Activated T-cell treated with anti-CD3 and anti-CD28 coated beads, Interleukin-2, amount 50 U/mL, for 72 hours (primary cell): Measurements from ENCODE around the gene IGFBP5. TPM values are rescaled to one million over a fixed set of nuclear protein-coding genes. Genes with fewer than 3 reads are reported as not detected.

Experiments used
- ATAC-seq, 2 donors: fragments of 150-1000 bp; cut with Tn5 transposase; replicated peaks in 1 of 2; 2 replicates each; pipeline ENCODE4 v1.10.0; 2021; ENCODE audit warnings: moderate library complexity in 2 of 2, mild to moderate bottlenecking in 1 of 2
- DNase-seq, 2 donors: peaks; one replicate each; pipeline ENCODE4 v3.0.0; 2021 to 2022; ENCODE audit warnings: mixed read lengths in 1 of 2
- H3K27ac Mint-ChIP-seq: one replicate; pipeline ENCODE4 v1.8.0; 2022; ENCODE audit warnings: mild to moderate bottlenecking, moderate library complexity, mixed read lengths
- H3K27me3 Mint-ChIP-seq: one replicate; pipeline ENCODE4 v1.8.0; 2022; ENCODE audit warnings: low read depth, mixed read lengths
- H3K36me3 Mint-ChIP-seq, 2 donors: one replicate each; pipeline ENCODE4 v1.8.0; 2022; ENCODE audit warnings: mixed read lengths in 2 of 2, mild to moderate bottlenecking in 1 of 2; ENCODE audit not compliant: insufficient read depth in 2 of 2
- H3K4me1 Mint-ChIP-seq: one replicate; pipeline ENCODE4 v1.8.0; 2022; ENCODE audit warnings: low read depth, mixed read lengths
- H3K4me3 Mint-ChIP-seq, 2 donors: one replicate each; pipeline ENCODE4 v1.8.0; 2022; ENCODE audit warnings: mild to moderate bottlenecking in 2 of 2, mixed read lengths in 2 of 2, moderate library complexity in 2 of 2
- H3K9me3 Mint-ChIP-seq, 2 donors: one replicate each; pipeline ENCODE4 v1.8.0; 2022; ENCODE audit warnings: mixed read lengths in 2 of 2
- total RNA-seq, 2 donors: library from RNA; stranded (reverse); gene quantifications; one replicate each; pipeline ENCODE4 v1.2.3, GENCODE V29; 2022

IGFBP5 gene, protein sequence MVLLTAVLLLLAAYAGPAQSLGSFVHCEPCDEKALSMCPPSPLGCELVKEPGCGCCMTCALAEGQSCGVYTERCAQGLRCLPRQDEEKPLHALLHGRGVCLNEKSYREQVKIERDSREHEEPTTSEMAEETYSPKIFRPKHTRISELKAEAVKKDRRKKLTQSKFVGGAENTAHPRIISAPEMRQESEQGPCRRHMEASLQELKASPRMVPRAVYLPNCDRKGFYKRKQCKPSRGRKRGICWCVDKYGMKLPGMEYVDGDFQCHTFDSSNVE
- not detected for total RNA-seq

DNA sequence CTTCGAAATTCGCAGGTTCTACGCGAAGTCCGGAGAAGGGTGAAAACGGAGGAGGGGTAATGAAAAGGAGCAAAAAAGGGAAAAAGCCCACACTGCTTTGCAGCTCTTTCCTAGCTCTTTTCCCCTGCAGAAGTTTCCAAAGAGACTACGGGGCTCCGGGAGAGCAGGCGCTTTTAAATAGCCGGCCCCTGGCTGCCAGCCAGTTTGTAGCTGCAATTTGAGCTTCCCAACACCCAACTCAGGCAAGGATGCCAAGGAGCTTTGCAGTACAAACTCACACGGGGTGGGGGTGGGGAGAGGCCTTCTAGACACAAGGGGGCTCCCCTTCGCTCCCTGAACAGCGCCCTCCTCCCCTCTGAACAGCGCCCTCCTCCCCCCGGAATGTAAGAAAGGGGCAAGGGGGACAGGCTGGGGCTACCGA lies at the start of gene IGFBP5:
IGFBP5 (minus strand) TSS at position 149 of the 421 bp plus-strand sequence. CDS start 774 bp downstream, outside the sequence.
- no peak within 1 kb of the TSS for H3K27ac Mint-ChIP-seq

DNA sequence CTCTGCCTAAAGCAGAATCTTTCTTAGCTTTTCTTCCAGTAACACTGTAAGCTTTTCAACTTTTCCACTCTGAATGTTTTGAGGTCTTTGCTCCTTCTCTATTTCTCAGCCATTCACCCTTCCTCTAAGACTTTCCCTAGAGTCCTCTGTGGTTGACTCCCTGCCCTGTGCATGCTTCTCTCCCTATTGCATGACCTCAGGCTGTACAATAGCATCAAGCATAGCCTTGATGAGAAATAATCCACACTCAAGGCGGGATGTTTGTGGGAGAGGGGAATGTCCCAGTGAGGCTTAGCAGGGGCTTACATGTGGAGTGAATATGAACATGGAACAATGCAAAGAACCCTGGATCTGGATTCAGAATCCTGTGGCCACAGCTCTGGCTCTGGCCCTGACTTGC lies 48.4 kb upstream of the IGFBP5 start:
- ATAC-seq (no peak), DNase-seq (no peak)
- peaks cover 1% of the 10 kb centered on the region in 2 donors for H3K9me3 Mint-ChIP-seq
- H3K36me3 Mint-ChIP-seq: no peaks in the 10 kb centered on the region
- H3K4me1 Mint-ChIP-seq: no peaks in the 10 kb centered on the region
- peaks cover 11% of the 10 kb centered on the region for H3K27me3 Mint-ChIP-seq
- no peak overlapping the region for H3K27ac Mint-ChIP-seq
- H3K4me3 Mint-ChIP-seq: no peak overlapping the region

More for the DNA sequence above, at the start of gene IGFBP5:
- H3K4me3 Mint-ChIP-seq: peak within 1 kb of the TSS; percentile 88 to 97
- H3K27me3 Mint-ChIP-seq: peaks cover 57% of the 10 kb centered on the region
- no peak for ATAC-seq
- H3K4me1 Mint-ChIP-seq: peaks cover 40% of the 10 kb centered on the region
- H3K9me3 Mint-ChIP-seq: no peaks in the 10 kb centered on the region
- H3K36me3 Mint-ChIP-seq: no peaks in the 10 kb centered on the region
- no peak for DNase-seq

DNA sequence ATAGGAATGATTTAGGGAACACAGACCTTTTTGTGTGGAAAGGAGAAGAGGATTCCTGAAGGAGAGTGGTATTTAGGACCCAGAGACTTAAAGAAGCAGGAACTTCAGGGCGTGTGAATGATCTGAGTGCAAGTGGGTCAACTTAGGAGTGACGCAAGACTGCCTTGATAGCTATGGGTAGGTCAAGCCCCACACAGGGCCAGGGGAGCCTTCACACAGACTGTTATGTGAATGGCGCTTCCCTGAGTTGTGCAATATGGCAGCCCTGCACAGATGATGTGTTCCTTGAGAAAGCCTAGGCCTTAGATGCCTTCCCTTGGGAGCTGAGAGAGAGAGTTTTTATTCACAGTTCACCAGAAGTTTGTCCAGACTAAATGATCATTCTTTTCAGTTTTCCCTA lies 47.1 kb upstream of the IGFBP5 start:
- Mint-ChIP-seq H3K4me1 (no peaks in the 10 kb centered on the region), H3K27ac (no peak overlapping the region), H3K9me3 (peaks cover 0 to 1% of the 10 kb centered on the region in 2 donors), H3K36me3 (no peaks in the 10 kb centered on the region), H3K27me3 (peaks cover 12% of the 10 kb centered on the region), H3K4me3 (no peak overlapping the region)
- ATAC-seq (no peak), DNase-seq (no peak)

DNA sequence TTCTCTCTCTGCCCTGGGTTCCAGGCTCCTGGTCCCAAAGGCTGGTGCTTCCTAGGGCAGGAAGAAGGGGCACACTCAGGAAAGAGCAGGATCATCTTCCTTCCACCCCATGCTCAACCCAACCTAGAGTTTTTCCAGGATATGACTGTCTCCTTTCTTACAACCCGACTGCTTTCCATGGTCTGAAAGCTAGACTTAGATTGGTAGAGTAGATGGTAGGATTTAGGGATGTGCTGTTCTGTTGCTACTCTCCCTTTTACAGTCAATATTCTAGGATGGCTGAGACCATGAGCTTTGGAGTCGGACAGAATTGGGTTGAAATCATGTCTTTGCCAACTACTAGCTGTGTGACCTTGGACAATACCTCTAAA lies 45.9 kb upstream of the IGFBP5 start:
- Mint-ChIP-seq H3K27ac (no peak overlapping the region), H3K4me1 (no peaks in the 10 kb centered on the region), H3K4me3 (no peak overlapping the region), H3K9me3 (no peaks in the 10 kb centered on the region), H3K27me3 (peaks cover 7% of the 10 kb centered on the region), H3K36me3 (no peaks in the 10 kb centered on the region)
- no peak for DNase-seq
- ATAC-seq: no peak

DNA sequence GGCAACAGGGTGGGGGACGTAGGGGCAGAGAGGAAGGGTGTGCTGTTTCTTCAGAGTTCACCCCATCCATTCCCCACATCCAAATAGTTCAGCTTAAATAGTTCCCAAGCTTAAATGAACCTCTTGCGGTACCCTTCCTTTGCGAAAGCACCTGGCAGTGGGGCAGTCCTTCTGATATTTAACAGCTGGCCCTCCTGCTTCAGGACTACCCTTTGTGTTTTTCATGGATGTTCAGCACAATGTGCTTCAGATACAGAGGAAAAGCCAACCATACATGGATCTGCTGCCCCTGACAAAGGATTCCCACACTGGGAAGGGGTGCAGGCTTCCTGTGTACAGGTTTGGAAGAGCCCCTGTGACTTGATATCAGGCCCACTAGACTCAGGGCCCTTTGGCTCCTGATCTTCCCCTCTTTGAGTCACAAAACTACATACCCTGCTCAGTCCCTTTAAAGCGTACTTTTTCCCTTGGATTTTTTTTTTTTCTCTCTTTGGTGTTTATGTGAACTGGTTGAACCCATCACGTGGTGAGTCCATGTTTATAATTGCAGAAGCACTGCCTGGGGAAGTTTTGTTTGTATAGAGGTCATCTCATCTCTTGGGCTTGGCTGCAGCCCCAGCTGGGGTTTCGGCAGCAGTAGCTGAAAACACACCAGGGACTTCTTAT lies 45.3 kb upstream of the IGFBP5 start:
- no peak overlapping the region for H3K4me3 Mint-ChIP-seq
- no peaks in the 10 kb centered on the region for H3K4me1 Mint-ChIP-seq
- H3K36me3 Mint-ChIP-seq: no peaks in the 10 kb centered on the region
- H3K27ac Mint-ChIP-seq: no peak overlapping the region
- DNase-seq (no peak), ATAC-seq (no peak)
- H3K9me3 Mint-ChIP-seq: no peaks in the 10 kb centered on the region
- H3K27me3 Mint-ChIP-seq: peaks cover 7% of the 10 kb centered on the region

DNA sequence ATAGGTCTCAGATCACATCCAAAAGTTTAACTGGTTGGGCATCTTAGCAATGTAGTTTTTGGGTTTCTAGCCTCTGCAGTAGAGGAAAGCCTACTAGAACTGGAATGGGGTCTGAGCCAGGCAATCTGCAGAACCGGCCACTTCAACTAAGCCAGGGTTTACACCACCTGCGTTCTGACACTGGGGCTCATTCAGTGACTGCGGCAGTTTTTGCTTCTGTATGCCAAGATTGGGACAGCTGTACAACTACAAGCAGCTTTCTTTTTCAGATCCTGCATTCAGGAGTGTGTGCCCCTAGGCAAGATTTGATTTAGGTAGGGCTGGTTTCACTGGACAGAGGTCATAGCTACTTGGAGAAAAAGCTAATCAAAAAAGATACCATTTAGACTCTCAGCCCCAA lies 43.7 kb upstream of the IGFBP5 start:
- Mint-ChIP-seq H3K4me1 (no peaks in the 10 kb centered on the region), H3K4me3 (no peak overlapping the region), H3K36me3 (no peaks in the 10 kb centered on the region), H3K9me3 (no peaks in the 10 kb centered on the region), H3K27me3 (peaks cover 10% of the 10 kb centered on the region), H3K27ac (no peak overlapping the region)
- ATAC-seq (no peak), DNase-seq (no peak)

DNA sequence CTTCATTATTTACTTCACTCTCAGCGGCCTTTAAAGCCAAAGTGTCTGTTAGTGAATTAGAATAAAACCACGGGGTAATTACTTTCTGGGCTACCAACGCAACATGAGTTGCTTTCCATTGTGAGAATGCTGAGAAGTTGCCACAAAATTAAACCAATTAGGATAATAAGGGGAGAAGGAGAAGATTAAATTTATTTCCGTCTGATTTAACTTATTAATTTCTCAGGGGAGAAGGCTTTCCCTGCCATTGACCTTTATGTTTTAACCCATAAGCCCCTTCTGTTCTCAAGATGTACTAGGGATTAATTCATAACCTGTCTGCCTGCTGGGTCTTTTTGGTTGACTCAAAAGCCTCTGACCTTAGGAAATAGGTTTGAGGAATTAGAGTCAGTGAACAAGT lies 42.3 kb upstream of the IGFBP5 start:
- peaks cover 14% of the 10 kb centered on the region for H3K27me3 Mint-ChIP-seq
- no peaks in the 10 kb centered on the region for H3K9me3 Mint-ChIP-seq
- no peak overlapping the region for H3K4me3 Mint-ChIP-seq
- H3K36me3 Mint-ChIP-seq: no peaks in the 10 kb centered on the region
- ATAC-seq (no peak), DNase-seq (no peak)
- H3K27ac Mint-ChIP-seq: no peak overlapping the region
- no peaks in the 10 kb centered on the region for H3K4me1 Mint-ChIP-seq

DNA sequence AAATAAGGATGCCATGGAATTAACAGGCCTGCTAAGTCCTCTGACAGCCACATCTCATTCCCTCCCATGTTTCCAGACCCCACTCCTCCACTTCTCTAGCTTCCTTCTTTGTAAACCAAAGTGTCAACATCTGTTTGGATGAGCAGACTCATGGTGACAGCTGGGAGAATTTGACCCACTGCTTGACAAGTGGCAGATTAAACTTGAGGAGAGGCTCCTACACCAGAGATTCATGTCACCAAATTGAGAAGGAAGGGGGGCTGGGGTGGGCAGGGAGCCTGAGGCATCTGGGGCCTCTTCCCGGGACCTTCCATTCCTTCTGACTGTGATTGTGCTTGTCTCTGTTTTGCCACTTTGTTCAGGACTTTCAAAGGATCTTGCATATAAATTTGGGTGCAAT lies 41.0 kb upstream of the IGFBP5 start:
- Mint-ChIP-seq H3K36me3 (no peaks in the 10 kb centered on the region), H3K27me3 (peaks cover 18% of the 10 kb centered on the region), H3K27ac (no peak overlapping the region), H3K9me3 (no peaks in the 10 kb centered on the region), H3K4me1 (no peaks in the 10 kb centered on the region), H3K4me3 (no peak overlapping the region)
- ATAC-seq: no peak
- no peak for DNase-seq

DNA sequence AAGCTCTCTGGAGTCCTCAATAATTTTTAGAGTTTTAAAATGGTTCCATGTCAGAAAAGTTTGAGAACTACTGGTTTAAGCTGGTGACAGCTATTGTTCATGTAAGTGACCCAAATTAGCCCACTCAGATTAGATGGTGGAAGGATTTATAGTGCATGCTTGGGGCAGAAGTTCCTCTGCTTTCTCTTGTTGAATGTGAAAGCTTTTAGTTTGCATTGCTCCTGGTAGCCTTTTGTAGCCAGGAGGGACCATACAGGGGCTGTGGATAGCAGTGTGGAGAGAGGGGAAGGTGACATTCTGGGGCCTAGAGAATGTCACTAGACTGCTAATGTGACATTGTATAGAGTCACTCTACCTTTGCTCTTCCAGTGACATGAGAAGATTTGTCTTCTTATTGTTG lies 40.3 kb upstream of the IGFBP5 start:
- ATAC-seq: no peak
- no peak overlapping the region for H3K27ac Mint-ChIP-seq
- H3K4me3 Mint-ChIP-seq: no peak overlapping the region
- no peaks in the 10 kb centered on the region for H3K4me1 Mint-ChIP-seq
- H3K36me3 Mint-ChIP-seq: no peaks in the 10 kb centered on the region
- H3K9me3 Mint-ChIP-seq: no peaks in the 10 kb centered on the region
- no peak for DNase-seq
- peaks cover 25% of the 10 kb centered on the region for H3K27me3 Mint-ChIP-seq

DNA sequence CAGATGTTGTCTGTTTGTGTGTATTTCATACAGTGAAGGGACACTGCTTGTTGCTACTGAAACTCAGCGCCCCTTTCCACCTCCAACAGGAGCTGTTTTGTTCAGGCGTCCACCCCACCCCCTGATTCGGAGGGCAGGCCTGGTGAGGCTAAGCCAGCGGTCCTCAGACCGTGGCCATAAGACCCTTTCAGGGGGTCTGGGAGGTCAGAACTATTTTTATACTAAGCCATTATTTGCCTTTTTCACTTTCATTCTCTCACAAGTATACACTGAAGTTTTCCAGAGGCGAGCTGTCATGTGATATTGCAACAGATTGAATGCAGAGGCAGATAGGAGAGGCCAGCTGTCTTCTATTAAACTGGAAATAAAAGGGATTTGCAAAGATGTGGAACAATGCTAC lies 39.7 kb upstream of the IGFBP5 start:
- H3K36me3 Mint-ChIP-seq: no peaks in the 10 kb centered on the region
- peaks cover 26% of the 10 kb centered on the region for H3K27me3 Mint-ChIP-seq
- H3K4me1 Mint-ChIP-seq: no peaks in the 10 kb centered on the region
- H3K4me3 Mint-ChIP-seq: no peak overlapping the region
- DNase-seq (no peak), ATAC-seq (no peak)
- H3K27ac Mint-ChIP-seq: no peak overlapping the region
- H3K9me3 Mint-ChIP-seq: no peaks in the 10 kb centered on the region

DNA sequence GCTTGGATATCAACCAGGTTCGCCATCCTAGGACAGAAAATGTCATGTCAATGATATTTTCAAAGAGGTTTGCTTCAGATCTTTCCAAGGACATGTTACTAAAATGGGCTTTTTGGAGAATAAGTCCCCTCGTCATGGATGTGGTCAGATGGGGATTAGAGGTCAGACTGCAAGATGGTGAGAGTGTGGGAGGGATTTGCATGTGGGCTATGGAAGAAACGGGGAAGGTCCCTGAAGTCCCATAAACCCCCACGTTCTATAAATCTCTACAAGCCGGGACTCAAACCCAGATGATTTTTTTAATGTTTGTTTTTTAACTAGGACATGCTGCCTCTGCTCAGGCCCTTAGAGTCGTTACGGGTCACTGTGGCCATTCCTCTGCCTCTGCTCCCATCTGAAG lies 37.7 kb upstream of the IGFBP5 start:
- Mint-ChIP-seq H3K4me1 (no peaks in the 10 kb centered on the region), H3K27me3 (peaks cover 26% of the 10 kb centered on the region), H3K27ac (no peak overlapping the region), H3K36me3 (no peaks in the 10 kb centered on the region), H3K9me3 (no peaks in the 10 kb centered on the region), H3K4me3 (no peak overlapping the region)
- ATAC-seq (no peak), DNase-seq (no peak)

DNA sequence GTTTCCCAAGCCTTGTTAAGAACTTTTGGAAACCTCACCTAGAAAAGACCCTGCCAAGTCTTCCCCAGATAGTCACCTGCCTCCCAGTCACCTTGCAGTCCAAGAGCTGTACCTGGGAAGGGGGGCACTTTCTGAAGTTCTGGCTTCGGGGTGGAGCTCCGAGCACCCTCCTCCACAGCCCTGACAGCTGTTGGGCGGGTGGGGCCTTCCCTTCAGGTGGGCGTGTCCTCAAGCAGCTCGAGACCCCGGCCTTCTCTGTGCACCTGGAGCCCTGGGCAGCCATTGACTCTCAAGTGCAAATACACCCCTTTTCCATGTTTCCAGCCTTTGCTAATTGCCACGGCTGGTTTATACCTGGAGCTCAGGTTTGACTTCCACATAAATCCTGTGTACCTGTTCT lies 37.0 kb upstream of the IGFBP5 start:
- H3K4me1 Mint-ChIP-seq: no peaks in the 10 kb centered on the region
- H3K27ac Mint-ChIP-seq: no peak overlapping the region
- no peaks in the 10 kb centered on the region for H3K36me3 Mint-ChIP-seq
- no peak overlapping the region for H3K4me3 Mint-ChIP-seq
- H3K27me3 Mint-ChIP-seq: peaks cover 19% of the 10 kb centered on the region
- H3K9me3 Mint-ChIP-seq: no peaks in the 10 kb centered on the region
- no peak for DNase-seq
- ATAC-seq: no peak

DNA sequence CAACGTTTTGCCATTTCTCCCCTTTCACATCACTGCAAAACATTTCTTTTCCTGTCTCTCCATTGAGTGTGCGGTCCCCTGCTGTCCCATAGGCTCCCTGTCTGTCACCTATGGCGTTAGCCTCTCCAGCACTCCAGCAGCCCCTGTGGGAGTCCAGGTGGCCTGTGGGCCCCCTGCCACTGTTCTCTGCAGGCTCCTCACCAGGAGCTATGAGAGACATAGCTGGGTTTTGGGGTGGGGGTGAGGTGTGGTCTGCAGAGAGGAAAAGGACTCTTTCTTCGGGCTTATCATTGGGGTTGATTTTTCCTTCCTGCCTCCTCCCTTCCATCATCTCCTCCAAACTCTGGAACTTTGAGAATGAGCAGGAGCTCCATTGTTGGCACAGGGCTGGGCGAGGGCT lies 36.1 kb upstream of the IGFBP5 start:
- ATAC-seq (no peak), DNase-seq (no peak)
- Mint-ChIP-seq H3K27me3 (peaks cover 18% of the 10 kb centered on the region), H3K4me1 (no peaks in the 10 kb centered on the region), H3K36me3 (no peaks in the 10 kb centered on the region), H3K4me3 (no peak overlapping the region), H3K9me3 (no peaks in the 10 kb centered on the region), H3K27ac (no peak overlapping the region)

DNA sequence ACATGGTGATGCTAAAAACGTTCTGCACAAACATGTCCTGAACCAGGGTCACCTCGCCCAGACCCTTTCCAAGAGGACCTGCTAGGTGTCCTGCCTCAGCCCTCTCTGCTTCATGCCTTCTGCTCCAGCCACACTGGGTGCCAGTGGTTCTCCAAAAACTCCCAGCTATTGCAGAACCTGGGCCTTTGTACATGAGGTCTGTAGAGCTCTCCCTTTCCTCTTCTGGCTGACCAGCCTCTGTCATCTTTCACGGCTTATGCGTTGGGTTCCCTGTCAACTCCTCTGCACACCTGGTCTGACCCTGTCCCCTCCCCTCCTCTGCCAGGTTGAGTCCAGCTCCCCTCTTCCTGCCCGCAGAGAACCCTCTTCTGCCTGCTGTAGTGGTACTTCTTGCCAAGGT lies 35.5 kb upstream of the IGFBP5 start:
- H3K4me3 Mint-ChIP-seq: no peak overlapping the region
- H3K27ac Mint-ChIP-seq: no peak overlapping the region
- peaks cover 18% of the 10 kb centered on the region for H3K27me3 Mint-ChIP-seq
- H3K36me3 Mint-ChIP-seq: no peaks in the 10 kb centered on the region
- no peak for ATAC-seq
- H3K9me3 Mint-ChIP-seq: no peaks in the 10 kb centered on the region
- DNase-seq: no peak
- no peaks in the 10 kb centered on the region for H3K4me1 Mint-ChIP-seq
